Stimulated activated CD4-positive, alpha-beta T cell treated with anti-CD3 and anti-CD28 coated beads, Interleukin-15, amount 100 ng/mL, for 24 hours (primary cell): ENCODE data around the gene FAM78B.

Experiments used
- DNase-seq: peaks from one replicate; pipeline ENCODE4 v3.0.0-alpha.2; 2020

Gene FAM78B

GRCh38 chr1:166116026-166116425, 50.8 kb downstream of the FAM78B start:
- DNase-seq: no peak

GRCh38 chr1:166114419-166114818, 52.4 kb downstream of the FAM78B start:
- DNase-seq: no peak

- no peak for DNase-seq
These were observed 53.2 kb downstream of the FAM78B start for GRCh38 chr1:166113630-166114029.

GRCh38 chr1:166113031-166113430, 53.8 kb downstream of the FAM78B start:
- no peak for DNase-seq

GRCh38 chr1:166112425-166112824, 54.4 kb downstream of the FAM78B start:
- DNase-seq: no peak

- no peak for DNase-seq
These were observed 55.4 kb downstream of the FAM78B start for GRCh38 chr1:166111430-166111829.

GRCh38 chr1:166090244-166090643, 76.6 kb downstream of the FAM78B start:
- DNase-seq: no peak

GRCh38 chr1:166089804-166090203, 77.0 kb downstream of the FAM78B start:
- no peak for DNase-seq

- no peak for DNase-seq
These were observed 78.2 kb downstream of the FAM78B start for GRCh38 chr1:166088572-166088955.

GRCh38 chr1:166087734-166088571, 78.8 kb downstream of the FAM78B start:
- DNase-seq: no peak

GRCh38 chr1:166086113-166086883, 80.5 kb downstream of the FAM78B start:
- DNase-seq: no peak

- no peak for DNase-seq
These were observed 82.2 kb downstream of the FAM78B start for GRCh38 chr1:166084613-166085012.

GRCh38 chr1:166083887-166084286, 82.9 kb downstream of the FAM78B start:
- DNase-seq: no peak

GRCh38 chr1:166082601-166083000, 84.2 kb downstream of the FAM78B start:
- no peak for DNase-seq

GRCh38 chr1:166080967-166081870, 85.6 kb downstream of the FAM78B start:
- DNase-seq: peak; percentile 28

- peak; percentile 14 for DNase-seq
These were observed 86.4 kb downstream of the FAM78B start for GRCh38 chr1:166080277-166080966.

- no peak for DNase-seq
These were observed 87.5 kb downstream of the FAM78B start for GRCh38 chr1:166079276-166079675.

GRCh38 chr1:166073489-166073888, 93.3 kb downstream of the FAM78B start:
- DNase-seq: no peak

- no peak for DNase-seq
These were observed 97.4 kb downstream of the FAM78B start for GRCh38 chr1:166069390-166069789.

GRCh38 chr1:166066107-166066506, 100.7 kb downstream of the FAM78B start:
- DNase-seq: no peak

- DNase-seq: no peak
These were observed 101.8 kb downstream of the FAM78B start for GRCh38 chr1:166064951-166065350.

GRCh38 chr1:166064313-166064926, 102.4 kb downstream of the FAM78B start:
- no peak for DNase-seq
